HS-5 (cell line): Measurements from ENCODE around the gene FXYD4.
"Not testable (repeated sequence)": the region's sequence is repeated elsewhere in the genome, so short reads cannot be mapped to it uniquely, and the experiment has no call there.

Source experiments
- DNase-seq: peaks from one replicate; pipeline ENCODE4 v3.0.0-alpha.2; 2012; ENCODE audit warnings: low read depth

FXYD4 gene

GRCh38 chr10:43376046-43376635 is 4.7 kb downstream of the FXYD4 start:
- no peak for DNase-seq

DNA sequence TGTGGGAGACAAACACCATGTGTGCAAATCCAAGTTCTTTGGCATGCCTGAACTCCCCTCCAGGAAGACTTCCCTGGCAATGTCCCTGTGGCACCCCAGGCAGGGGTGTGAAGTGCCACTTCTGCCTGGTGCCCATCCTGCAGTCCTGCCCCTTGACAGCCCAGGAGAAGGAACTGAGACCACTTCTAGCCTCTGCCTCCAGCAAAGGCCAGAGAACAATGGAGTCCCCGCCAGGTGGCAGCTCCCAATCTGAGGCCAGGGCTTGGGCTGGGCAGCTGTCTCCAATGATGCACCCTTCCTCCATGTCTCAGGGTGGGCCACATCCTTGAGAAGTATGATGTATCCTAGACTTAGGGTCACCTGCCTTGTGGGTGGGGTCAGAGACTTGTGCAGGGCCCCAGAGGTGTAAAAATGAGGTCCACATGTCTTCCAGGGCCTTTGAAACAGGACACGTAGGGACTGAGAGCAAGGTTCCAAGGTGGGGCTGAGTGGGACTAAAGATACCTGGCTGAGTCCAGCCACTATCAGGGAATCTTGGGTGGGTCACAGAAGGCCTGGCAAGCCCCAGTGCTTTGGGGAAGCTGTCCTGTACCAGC is 5.5 kb downstream of the FXYD4 start:
- DNase-seq = no peak

- no peak for DNase-seq
Observed at GRCh38 chr10:43377424-43377883, 6.0 kb downstream of the FXYD4 start.

DNA sequence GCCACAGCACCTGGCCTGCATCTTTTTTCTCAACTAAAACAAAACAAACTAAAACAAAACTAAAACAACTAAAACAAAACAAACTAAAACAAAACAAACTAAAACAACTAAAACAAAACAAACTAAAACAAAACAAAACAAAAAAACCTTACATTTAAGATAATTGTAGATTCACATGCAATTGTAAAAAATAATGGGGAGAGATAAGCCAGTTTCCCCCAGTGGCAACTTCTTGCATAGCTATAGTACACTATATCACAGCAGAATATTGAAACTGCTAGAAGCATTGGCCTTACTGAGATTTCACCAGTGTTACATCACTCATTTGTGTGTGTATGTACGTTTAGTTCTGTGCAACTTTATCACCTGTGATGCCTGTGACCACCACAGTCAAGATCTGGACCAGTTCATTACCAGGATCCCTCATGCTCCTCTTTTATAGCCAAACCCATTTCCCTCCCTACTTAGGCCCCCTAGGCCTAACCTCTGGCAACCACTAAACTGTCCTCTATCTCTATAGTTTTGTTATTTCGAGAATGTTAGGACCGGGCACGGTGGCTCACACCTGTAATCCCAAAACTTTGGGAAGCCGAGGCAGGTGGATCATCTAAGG is 9.3 kb downstream of the FXYD4 start:
- DNase-seq = no peak

- no peak for DNase-seq
Observed at GRCh38 chr10:43383204-43383971, 12.0 kb downstream of the FXYD4 start.

GRCh38 chr10:43384252-43385221 is 13.1 kb downstream of the FXYD4 start:
- DNase-seq = no peak

- no peak for DNase-seq
Observed at GRCh38 chr10:43385412-43386004, 14.1 kb downstream of the FXYD4 start.

DNA sequence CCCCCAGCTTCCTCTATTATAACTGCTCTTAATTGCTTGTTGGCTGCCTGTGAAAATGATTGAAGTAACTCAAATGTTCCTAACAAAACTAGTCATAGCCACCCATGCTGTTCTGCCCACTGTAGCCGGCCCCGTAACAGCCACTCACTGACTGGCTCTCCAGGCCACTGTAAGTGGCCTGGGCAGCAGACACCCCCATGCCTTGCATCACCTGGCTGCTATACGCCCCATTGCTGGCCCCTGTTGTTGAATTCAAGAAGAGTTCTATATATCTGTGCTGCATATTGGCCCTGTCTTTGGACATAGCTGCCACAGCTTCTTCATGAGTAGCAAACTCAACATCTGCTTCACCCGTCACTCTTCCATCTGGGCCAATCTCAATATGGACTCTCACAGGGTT is 15.1 kb downstream of the FXYD4 start:
- DNase-seq = no peak

GRCh38 chr10:43386981-43387677 is 15.7 kb downstream of the FXYD4 start:
- no peak for DNase-seq

DNA sequence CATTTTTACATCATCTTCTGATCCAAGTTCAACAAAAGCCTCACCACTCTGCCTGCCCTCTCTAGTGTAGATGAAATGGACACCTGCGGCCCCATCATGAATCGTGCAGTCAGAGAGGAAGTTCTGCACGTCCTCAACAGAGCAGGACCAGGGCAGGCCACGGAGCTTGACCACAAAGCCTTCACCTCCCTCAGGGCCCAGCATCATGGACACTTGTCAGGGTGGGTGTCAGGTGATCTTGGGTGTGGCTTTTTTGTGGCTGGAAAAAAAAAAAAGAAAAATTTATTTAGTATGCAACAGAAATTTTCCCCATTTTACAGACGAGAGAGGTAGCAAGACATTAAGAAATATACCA is 16.2 kb downstream of the FXYD4 start:
- DNase-seq = no peak

DNA sequence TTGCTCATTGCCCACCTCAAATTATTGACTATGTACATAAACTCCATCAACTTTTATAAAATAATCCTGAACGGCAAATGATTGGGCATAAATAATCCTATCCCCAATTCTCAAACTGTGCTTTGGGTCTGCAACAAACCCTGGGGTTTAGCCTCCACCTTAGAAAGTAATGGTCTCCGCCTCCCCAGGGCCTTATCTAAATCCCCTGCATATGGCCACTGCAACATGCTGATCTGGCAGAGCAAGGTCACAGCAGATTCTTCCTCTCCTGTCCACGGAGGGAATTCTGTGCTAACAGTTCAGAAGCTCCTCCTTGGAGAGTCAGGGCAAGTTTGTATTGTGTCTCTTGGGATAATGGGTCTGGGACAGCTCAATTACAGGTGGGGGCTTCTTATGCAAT is 18.4 kb downstream of the FXYD4 start:
- DNase-seq = no peak

- no peak for DNase-seq
Observed at GRCh38 chr10:43390333-43390732, 18.9 kb downstream of the FXYD4 start.

- DNase-seq = no peak
Observed at GRCh38 chr10:43390759-43391158, 19.3 kb downstream of the FXYD4 start.

- DNase-seq = no peak
Observed at GRCh38 chr10:43391496-43391895, 20.1 kb downstream of the FXYD4 start.

DNA sequence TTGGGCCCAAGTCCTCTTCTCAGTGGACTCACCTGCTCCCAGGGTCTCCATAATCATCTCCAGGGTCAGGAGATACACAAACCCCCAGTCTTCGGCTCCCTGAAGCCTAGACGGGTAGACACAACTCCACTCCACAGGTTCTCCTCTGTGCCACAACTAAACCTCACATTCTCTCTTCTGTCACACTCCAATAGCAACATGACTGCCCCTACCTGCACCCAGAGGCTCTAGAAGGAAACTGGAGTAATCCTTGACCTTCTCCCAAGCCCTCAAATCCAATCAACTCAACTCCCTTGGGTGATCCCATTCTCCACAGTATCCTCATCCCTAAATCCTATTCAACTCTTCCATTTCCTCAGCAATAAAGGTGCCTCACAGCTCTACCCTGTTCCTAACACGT is 21.3 kb downstream of the FXYD4 start:
- DNase-seq = no peak

- not testable (repeated sequence) for DNase-seq
Observed at GRCh38 chr10:43393186-43393585, 21.8 kb downstream of the FXYD4 start.

- no peak for DNase-seq
Observed at GRCh38 chr10:43393606-43394360, 22.3 kb downstream of the FXYD4 start.

DNA sequence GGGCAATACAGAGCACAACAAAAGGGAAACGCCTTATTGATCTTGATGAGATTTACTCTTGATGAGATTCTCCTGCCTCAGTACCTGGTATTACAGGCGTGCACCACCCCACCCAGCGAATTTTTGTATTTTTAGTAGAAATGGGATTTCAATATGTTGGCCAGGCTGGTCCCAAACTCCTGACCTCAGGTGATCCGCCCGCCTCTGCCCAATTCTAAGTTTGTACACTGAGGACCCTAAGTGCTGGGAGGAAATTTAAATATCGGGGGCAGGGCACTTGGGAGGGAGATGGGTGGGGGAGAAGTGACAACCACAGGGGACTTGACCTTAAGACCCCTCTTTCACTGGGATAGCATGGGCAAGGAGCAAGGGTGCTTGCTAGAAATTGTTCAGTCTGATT is 23.4 kb downstream of the FXYD4 start:
- no peak for DNase-seq

GRCh38 chr10:43395571-43396060 is 24.2 kb downstream of the FXYD4 start:
- DNase-seq = no peak
